ENCODE measurements around the gene NLGN1. TPM values are rescaled to one million over a fixed set of nuclear protein-coding genes. Genes with fewer than 3 reads are reported as not detected.

Gene NLGN1
- total RNA-seq, 4 donors from 2014 or later: 21.6 to 50.7 (median 30.4) TPM

GRCh38 chr3:173770011-173770410 lies 372.5 kb downstream of the NLGN1 start:
- DNase-seq (ENCODE audit: low spot score in 2 of 2): no peak
- Histone ChIP-seq H3K36me3 (no peaks in the 10 kb centered on the region), H3K4me3 (no peak overlapping the region), H3K27ac (no peak overlapping the region), H3K4me1 (peaks cover 0 to 8% (median 0%) of the 10 kb centered on the region in 4 donors), H3K9me3 (no peaks in the 10 kb centered on the region), H3K27me3 (no peaks in the 10 kb centered on the region)
- TF ChIP-seq EP300 (IDR thresholded peaks at IDR 0.05) (no peak), CTCF (IDR thresholded peaks at IDR 0.05) (no peak), POLR2A (IDR thresholded peaks at IDR 0.05) (no peak)
- WGBS, 2 donors: 74 to 77% methylated on average over 2 of the region's 2 CpGs

GRCh38 chr3:173770796-173771573 lies 373.4 kb downstream of the NLGN1 start:
- TF ChIP-seq POLR2A (IDR thresholded peaks at IDR 0.05) (no peak), EP300 (IDR thresholded peaks at IDR 0.05) (no peak), CTCF (IDR thresholded peaks at IDR 0.05) (no peak)

GRCh38 chr3:173773800-173774199 lies 376.3 kb downstream of the NLGN1 start:
- TF ChIP-seq CTCF (IDR thresholded peaks at IDR 0.05): no peak
- TF ChIP-seq POLR2A (IDR thresholded peaks at IDR 0.05): no peak
- TF ChIP-seq EP300 (IDR thresholded peaks at IDR 0.05): no peak
- H3K9me3 ChIP-seq: no peaks in the 10 kb centered on the region
- H3K27me3 ChIP-seq: no peaks in the 10 kb centered on the region
- H3K4me1 ChIP-seq: peaks cover 0 to 8% (median 0%) of the 10 kb centered on the region in 4 donors
- DNase-seq (ENCODE audit: low spot score in 2 of 2): no peak
- H3K27ac ChIP-seq: no peak overlapping the region
- 82 to 85% methylated on average over 3 of the region's 3 CpGs for WGBS, 2 donors
- H3K4me3 ChIP-seq: no peak overlapping the region
- no peaks in the 10 kb centered on the region for H3K36me3 ChIP-seq

More at GRCh38 chr3:173770796-173771573, 373.4 kb downstream of the NLGN1 start:
- 57 to 60% methylated on average over 3 of the region's 3 CpGs for WGBS, 2 donors
- H3K4me3 ChIP-seq: no peak overlapping the region
- DNase-seq (ENCODE audit: low spot score in 2 of 2): no peak
- no peaks in the 10 kb centered on the region for H3K27me3 ChIP-seq
- no peak overlapping the region for H3K27ac ChIP-seq
- peaks cover 0 to 8% (median 0%) of the 10 kb centered on the region in 4 donors for H3K4me1 ChIP-seq
- no peaks in the 10 kb centered on the region for H3K9me3 ChIP-seq
- H3K36me3 ChIP-seq: no peaks in the 10 kb centered on the region

- DNase-seq (ENCODE audit: low spot score in 2 of 2): no peak
- H3K27ac ChIP-seq: no peak overlapping the region
These were observed 376.8 kb downstream of the NLGN1 start for GRCh38 chr3:173774294-173774693.

More at GRCh38 chr3:173774294-173774693, 376.8 kb downstream of the NLGN1 start:
- no peaks in the 10 kb centered on the region for H3K36me3 ChIP-seq
- no peak overlapping the region for H3K4me3 ChIP-seq
- peaks cover 0 to 8% (median 0%) of the 10 kb centered on the region in 4 donors for H3K4me1 ChIP-seq
- H3K9me3 ChIP-seq: no peaks in the 10 kb centered on the region
- TF ChIP-seq CTCF (IDR thresholded peaks at IDR 0.05) (no peak), POLR2A (IDR thresholded peaks at IDR 0.05) (no peak), EP300 (IDR thresholded peaks at IDR 0.05) (no peak)
- no peaks in the 10 kb centered on the region for H3K27me3 ChIP-seq
